HG03565 (cell line): Measurements from ENCODE around the gene SV2B.

ENCODE experiments used
- ATAC-seq: cut with Tn5 transposase; IDR thresholded peaks from one replicate; pipeline ENCODE4 v1.9.1; 2021; ENCODE audit warnings: mild to moderate bottlenecking, moderate library complexity; ENCODE audit not compliant: unreplicated experiment

The SV2B gene

DNA sequence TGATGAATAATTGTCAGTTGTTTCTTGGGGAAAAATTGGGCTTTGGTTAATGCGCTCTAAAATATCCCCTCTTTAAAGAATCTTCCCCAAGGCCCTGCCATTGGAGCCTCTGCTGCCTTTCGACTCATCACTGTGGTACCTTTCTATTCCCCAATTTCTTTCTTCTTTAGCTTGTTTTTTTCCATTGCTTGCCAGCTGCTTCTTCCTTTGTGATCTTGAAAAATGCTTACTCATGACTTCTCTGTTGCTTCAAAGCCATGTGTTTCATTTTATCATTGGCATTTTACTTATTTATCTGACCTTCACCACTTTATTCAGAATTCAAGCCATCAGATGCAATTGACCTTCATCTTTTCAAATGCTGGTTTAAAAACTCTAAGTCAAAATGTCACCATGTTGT, 84.4 kb downstream of the SV2B start:
- ATAC-seq = no peak

GRCh38 chr15:91186904-91187656, 87.0 kb downstream of the SV2B start:
- ATAC-seq = no peak

DNA sequence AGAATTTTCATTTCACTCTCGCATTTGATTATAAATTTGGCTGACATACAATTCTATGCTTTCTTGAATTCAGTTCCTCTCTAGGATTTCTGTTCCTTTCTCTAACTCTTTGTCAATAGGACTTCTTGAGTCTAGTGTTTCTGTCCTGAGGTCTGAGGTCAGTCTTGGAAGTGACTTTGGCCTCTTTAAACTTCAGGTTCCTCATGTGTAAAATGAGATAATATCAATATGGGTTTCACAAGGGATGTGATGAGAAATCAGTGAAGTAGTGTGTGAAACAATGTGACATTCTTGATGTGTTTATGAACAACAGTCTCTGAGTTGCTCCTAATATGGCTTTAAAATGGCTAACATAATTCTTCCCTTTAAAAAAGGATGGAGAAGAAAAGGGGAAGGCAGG, 92.2 kb downstream of the SV2B start:
- ATAC-seq = no peak

- ATAC-seq = no peak
These were observed 92.8 kb downstream of the SV2B start for GRCh38 chr15:91192690-91193377.

DNA sequence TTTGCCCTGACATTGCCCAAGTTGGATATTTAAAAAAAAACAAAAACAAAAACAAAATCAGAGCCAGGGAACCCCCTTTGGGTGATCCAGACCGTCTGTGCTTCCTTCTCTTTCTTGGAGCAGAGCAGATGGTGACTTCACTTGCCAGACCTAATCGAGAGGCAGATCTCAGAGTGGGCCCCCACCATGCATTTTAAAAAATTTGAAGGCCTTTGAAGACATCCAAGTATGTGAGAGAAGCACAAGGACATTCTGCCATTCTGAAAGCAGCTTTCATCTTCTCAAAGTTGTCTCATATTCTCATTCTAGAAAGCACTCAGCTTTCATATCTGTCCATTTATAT, 93.3 kb downstream of the SV2B start:
- no peak for ATAC-seq

DNA sequence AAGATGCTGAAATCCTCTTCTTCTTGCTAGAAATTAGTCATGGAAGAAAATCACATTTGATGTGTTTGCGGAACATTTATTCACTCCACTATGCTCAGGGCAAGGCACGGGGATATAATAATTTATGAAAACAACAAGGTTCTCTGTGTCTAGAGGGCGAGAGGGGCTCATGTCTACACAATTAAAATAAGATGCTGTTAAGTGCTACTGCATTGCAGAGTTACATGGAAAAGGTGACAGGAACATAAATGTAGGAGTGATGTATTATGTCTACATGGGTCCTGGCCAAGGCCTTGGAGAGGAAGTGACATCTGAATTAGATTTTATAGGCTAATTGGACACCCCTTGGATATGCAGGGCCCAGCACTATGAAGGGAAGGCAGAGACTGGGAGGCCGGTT, 96.1 kb downstream of the SV2B start:
- no peak for ATAC-seq

DNA sequence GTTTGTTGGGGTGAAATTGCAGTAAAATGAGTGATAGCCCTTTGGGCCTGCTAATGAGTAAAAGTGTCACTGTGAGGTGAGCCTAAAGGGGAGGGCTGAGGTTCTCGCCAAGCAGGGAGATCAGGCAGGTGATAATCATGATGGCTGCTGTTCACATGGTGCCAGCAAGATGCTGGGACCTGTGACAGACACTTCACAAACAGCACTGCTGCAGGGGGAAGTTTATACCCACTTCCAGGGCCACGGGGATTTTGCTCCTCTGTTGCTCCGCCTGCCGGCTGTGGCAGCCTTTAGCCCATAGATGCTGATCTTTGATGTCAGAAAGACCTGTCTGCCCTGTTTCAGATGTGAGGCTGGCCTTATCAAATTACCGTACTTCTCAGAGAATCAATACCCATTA, 96.7 kb downstream of the SV2B start:
- ATAC-seq = no peak

- no peak for ATAC-seq
These were observed 99.5 kb downstream of the SV2B start for GRCh38 chr15:91199511-91199910.

DNA sequence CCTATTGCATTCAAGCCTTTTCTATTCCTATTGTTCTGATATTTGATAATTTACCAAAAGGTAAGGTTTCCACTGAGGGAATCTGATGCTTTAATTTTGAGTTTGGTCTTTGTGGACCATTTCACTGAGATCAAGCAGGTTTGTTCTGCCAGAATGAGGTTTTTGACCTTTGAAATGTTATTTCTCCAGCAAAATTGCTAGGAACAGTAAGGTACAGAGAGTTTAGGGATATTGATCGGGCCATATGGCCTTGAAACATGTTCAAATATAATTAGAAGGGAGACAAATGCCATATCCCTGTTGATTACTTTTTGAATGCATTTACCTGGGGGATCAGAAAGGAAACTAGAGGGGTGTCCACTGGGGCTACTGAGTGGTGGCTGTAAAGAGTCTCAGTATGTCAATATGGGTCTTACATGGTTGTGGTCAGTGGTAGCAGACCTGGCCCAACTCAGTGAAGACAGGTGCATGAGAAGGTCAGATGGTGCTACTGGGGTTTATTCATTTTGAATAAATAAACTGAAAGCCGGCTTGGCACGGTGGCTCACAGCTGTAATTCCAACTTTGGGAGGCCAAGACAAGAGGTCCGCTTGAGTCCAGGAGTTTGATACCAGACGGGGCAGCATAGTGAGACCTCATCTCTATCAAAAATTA, 100.2 kb downstream of the SV2B start:
- no peak for ATAC-seq

DNA sequence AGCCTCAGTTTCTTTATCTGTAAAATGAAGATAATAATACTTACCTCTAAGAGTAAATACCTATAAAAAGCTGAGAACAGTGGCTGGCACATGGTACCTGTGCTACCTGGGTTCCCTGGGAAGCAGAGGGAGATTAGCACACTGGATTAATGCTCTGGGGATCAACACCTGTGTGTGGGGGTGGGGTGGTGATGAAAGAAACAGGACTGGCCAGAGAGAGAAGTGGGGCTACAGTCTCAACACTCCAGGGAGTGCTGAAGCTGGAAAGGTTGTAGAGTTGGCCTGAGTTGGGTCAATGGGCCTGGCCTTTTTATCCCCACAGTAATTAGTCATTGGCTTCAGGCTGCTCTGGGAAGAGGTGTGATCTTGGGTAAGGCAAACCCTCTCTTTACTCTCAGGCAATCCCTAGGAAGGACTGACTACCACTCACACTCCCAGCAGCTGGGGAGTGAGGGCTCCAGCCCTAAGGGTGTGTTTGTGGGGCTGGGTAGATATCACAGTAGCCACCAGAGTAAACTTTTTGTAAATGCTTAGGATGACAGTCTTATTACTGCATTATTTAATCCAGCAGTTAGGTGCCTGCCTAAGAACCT, 102.5 kb downstream of the SV2B start:
- ATAC-seq = no peak

DNA sequence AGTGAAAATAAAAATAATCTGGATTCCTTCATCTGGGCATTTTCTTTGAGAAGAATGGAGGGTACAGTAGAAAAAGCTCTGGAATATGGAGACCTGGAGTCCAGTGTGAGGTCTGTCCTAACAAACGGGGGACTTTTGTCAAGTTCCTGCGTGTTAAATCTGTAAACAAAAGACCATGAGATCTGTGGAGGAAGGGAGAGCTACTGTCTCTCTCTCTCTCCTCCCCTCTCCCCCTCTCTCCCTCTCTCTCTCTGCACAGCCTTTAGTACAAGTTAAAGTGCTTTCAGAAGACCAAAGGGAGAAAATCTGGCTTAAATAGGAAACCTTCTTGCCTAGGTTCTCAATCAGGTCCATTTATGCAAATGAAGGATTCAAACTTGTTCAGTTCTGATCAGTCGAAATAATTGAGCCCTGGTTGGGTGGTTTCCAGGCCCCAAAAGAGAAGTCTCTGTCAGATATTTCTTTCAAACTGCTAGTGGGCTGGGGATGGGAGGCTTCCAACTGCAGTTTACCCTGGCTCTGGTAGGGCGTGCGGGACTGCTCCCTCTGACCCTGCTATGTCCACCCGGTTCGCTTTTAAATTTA, 103.7 kb downstream of the SV2B start:
- no peak for ATAC-seq

GRCh38 chr15:91208371-91208770, 108.3 kb downstream of the SV2B start:
- ATAC-seq = no peak

DNA sequence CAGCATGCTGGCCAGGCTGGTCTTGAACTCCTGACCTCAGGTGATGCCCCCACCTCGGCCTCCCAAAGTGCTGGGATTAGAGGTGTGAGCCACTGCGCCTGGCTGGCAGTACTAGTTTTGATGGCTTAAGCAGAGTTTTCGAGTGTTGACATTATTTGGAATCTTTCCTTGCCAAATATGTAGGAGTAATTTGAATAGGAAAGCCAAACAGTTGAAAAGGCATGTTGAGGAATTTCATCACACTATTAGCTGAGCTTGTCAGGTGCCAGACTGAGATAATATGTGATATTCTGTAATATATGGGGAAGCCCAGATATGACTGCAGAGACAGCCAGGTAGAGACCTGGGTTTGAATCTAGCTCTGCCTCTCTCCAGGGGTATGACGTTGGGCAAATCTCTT, 109.3 kb downstream of the SV2B start:
- no peak for ATAC-seq

GRCh38 chr15:91209726-91210125, 109.7 kb downstream of the SV2B start:
- ATAC-seq = no peak

- no peak for ATAC-seq
These were observed 114.9 kb downstream of the SV2B start for GRCh38 chr15:91214675-91215590.

- no peak for ATAC-seq
These were observed 115.9 kb downstream of the SV2B start for GRCh38 chr15:91216000-91216399.

DNA sequence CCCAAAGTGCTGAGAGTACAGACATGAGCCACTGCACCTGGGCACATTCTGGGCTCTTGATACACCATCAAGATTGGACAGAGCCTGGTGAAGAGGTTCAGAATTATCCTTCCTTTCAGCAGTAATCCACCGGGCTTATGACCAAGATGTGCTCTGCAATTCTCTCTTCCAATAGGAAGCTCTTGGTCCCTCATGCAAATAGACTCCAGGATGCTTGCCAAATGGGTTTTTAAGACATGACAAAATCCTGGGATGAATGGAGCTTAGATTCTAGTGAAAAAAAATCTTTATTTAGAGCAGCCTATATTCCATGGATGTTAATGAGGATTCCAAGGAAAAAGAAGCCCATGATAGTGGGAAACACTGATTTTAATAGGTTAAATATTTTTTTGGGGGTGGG, 119.1 kb downstream of the SV2B start:
- no peak for ATAC-seq

- ATAC-seq = no peak
These were observed 122.0 kb downstream of the SV2B start for GRCh38 chr15:91222052-91222451.

- ATAC-seq = no peak
These were observed 123.8 kb downstream of the SV2B start for GRCh38 chr15:91223863-91224262.

DNA sequence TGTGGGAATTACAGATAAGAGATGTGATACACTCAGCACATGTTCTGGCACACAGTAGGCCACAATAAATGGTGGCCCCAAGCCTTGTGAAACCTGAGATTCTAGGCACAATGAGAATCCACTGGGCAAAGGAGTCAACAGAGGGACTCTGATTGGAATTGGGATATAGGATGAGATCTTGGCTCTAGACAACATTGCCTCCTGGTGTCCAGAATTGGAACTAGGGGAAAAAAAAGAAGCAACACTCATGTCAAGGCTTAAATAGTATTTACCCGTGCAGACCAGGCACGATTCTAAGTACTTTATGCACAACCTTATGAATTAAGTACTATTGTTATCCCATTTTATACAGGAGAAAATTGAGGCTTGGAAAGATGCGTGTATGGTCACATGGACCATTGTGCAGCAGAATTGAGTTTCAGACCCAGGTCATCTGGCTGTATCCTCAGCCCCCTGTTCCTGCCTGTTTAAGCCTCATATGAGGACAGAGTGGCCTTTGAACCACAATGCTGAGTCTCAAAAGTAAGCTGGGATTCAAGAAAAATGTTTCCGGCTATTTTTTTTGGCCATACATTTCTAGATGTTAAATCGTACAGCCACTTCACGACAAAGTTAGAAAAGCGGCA, 124.8 kb downstream of the SV2B start:
- ATAC-seq = no peak
